MCF 10A (cell line): ENCODE results near the gene NAP1L4. TPM values are rescaled to one million over a fixed set of nuclear protein-coding genes. Genes with fewer than 3 reads are reported as not detected.

Experiments used
- BruUV-seq: library from RNA; stranded (reverse); fragments of 400-500 nt; replicated peaks from 2 replicates; lab custom pipeline; 2021; lab: Mats Ljungman, UMichigan
- CTCF ChIA-PET: fragments of 300-600 bp; sonication (Branson Sonifier 250); formaldehyde crosslinking; extraction: SDS; loops from one replicate; lab custom pipeline; 2021; ENCODE audit warnings: antibody characterized with exemption, inconsistent platforms; lab: Yijun Ruan, JAX
- POLR2A ChIA-PET: fragments of 300-600, 350-650 bp; sonication (Branson Sonifier 250); formaldehyde crosslinking; extraction: SDS; loops from one replicate; lab custom pipeline; 2020; ENCODE audit warnings: antibody characterized with exemption, inconsistent platforms; lab: Yijun Ruan, JAX
- DNase-seq: peaks from one replicate; pipeline ENCODE4 v3.0.0-alpha.2; 2018; ENCODE audit not compliant: unreplicated experiment
- H3K27ac Mint-ChIP-seq: one replicate; pipeline ENCODE4 v1.8.0; 2022; ENCODE audit warnings: mild to moderate bottlenecking, low read depth, mixed read lengths; ENCODE audit not compliant: unreplicated experiment
- H3K27me3 Mint-ChIP-seq: one replicate; pipeline ENCODE4 v1.8.0; 2022; ENCODE audit warnings: mixed read lengths; ENCODE audit not compliant: insufficient read depth, unreplicated experiment
- H3K36me3 Mint-ChIP-seq: one replicate; pipeline ENCODE4 v1.8.0; 2022; ENCODE audit warnings: mild to moderate bottlenecking, moderate library complexity, mixed read lengths; ENCODE audit not compliant: insufficient read depth, unreplicated experiment
- H3K4me1 Mint-ChIP-seq: one replicate; pipeline ENCODE4 v1.8.0; 2022; ENCODE audit warnings: mixed read lengths; ENCODE audit not compliant: insufficient read depth, unreplicated experiment
- H3K4me3 Mint-ChIP-seq: one replicate; pipeline ENCODE4 v1.8.0; 2022; ENCODE audit warnings: mild to moderate bottlenecking, moderate library complexity, mixed read lengths; ENCODE audit not compliant: unreplicated experiment
- H3K9me3 Mint-ChIP-seq: one replicate; pipeline ENCODE4 v1.8.0; 2022; ENCODE audit warnings: mixed read lengths; ENCODE audit not compliant: unreplicated experiment
- intact Hi-C: fragments of 100-400 bp; cut with micrococcal nuclease; formaldehyde crosslinking; loops from 2 replicates; pipeline ENCODE4 v1.14.1; 2022
- total RNA-seq: library from RNA; stranded (reverse); gene quantifications from 2 replicates; pipeline ENCODE4 v1.2.3, GENCODE V29; 2022
- TF ChIP-seq, protein P1 (sequence below): fragments of 200-600 bp; IDR thresholded peaks from one replicate; pipeline ENCODE4 v1.8.0; 2022; ENCODE audit warnings: antibody characterized with exemption, mild to moderate bottlenecking; ENCODE audit not compliant: unreplicated experiment

Gene NAP1L4
- total RNA-seq, 1 experiment from 2014 or later = 103 TPM

DNA sequence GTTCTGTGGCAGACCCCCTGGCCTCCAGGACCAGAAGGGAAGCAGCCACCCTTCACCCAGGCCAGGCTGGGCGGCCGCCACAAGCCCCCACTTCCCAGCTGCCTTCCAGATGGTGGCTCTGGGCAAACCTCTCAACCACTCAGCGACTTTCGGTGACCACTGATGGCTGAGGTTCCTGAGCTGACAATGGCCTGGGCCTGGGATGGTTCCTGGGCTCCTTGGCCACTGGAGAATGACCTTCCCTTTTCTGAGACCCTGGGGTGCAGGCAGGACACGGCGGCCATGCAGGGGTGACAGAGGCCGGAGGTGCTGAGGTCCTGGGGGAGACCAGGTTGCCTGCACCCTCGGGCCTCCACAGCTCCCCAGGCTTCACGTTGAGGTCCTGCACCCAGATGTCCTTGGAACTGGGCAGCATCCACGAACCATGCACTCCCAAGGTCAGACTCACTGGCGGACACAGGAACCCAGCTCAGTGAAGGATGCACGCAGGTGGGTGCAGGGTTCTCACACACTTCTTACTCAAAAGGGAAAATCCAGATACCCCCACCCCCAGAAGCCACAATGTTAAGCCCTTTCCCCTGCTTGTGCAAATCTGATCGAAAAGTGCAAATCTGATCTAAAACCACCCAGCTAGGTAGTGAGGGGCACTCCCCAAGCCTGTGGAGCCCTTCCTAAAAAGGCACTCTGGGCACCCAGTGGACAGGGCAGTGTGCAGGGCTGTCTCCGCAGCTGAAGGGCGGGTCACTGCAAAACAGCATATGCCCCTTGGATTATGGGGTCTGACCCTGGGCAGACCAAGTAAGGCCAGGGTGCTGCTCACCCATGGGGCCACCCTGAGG is 49.0 kb downstream of the NAP1L4 start:
- Mint-ChIP-seq H3K9me3 (peaks cover 9% of the 10 kb centered on the region), H3K36me3 (peaks cover 49% of the 10 kb centered on the region), H3K4me1 (no peaks in the 10 kb centered on the region), H3K27me3 (no peaks in the 10 kb centered on the region), H3K4me3 (no peak overlapping the region), H3K27ac (no peak overlapping the region)
- POLR2A ChIA-PET = interaction anchor here (0.6 to 1.9 kb wide), 7 partner anchors 9 to 149 kb away, joined by 3 to 20 read pairs (median 3); partner anchors contain the start of gene PHLDA2
- TF ChIP-seq, protein P1, sequence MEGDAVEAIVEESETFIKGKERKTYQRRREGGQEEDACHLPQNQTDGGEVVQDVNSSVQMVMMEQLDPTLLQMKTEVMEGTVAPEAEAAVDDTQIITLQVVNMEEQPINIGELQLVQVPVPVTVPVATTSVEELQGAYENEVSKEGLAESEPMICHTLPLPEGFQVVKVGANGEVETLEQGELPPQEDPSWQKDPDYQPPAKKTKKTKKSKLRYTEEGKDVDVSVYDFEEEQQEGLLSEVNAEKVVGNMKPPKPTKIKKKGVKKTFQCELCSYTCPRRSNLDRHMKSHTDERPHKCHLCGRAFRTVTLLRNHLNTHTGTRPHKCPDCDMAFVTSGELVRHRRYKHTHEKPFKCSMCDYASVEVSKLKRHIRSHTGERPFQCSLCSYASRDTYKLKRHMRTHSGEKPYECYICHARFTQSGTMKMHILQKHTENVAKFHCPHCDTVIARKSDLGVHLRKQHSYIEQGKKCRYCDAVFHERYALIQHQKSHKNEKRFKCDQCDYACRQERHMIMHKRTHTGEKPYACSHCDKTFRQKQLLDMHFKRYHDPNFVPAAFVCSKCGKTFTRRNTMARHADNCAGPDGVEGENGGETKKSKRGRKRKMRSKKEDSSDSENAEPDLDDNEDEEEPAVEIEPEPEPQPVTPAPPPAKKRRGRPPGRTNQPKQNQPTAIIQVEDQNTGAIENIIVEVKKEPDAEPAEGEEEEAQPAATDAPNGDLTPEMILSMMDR = no peak
- intact Hi-C loops = no loop called here
- BruUV-seq = no TSS peak
- DNase-seq = no peak
- CTCF ChIA-PET = interaction anchor here (0.5 to 3.0 kb wide), 7 partner anchors 12 to 831 kb away, joined by 3 to 12 read pairs (median 3); no protein-coding TSS in a partner anchor

- Mint-ChIP-seq H3K9me3 (peaks cover 15% of the 10 kb centered on the region), H3K36me3 (peaks cover 45% of the 10 kb centered on the region), H3K27me3 (no peaks in the 10 kb centered on the region), H3K27ac (no peak overlapping the region), H3K4me1 (no peaks in the 10 kb centered on the region), H3K4me3 (no peak overlapping the region)
- no TSS peak for BruUV-seq
- DNase-seq = no peak
- TF ChIP-seq, protein P1 = no peak
- intact Hi-C loops = no loop called here
- ChIA-PET POLR2A (interaction anchor here (0.8 to 1.9 kb wide), 7 partner anchors 9 to 149 kb away, joined by 3 to 20 read pairs (median 3); partner anchors contain the start of gene PHLDA2), CTCF (interaction anchor here (0.7 to 3.0 kb wide), 3 partner anchors 11 to 467 kb away, joined by 3 to 12 read pairs (median 3); no protein-coding TSS in a partner anchor)
These were observed 49.7 kb downstream of the NAP1L4 start for GRCh38 chr11:2942447-2942846.

GRCh38 chr11:2940921-2941821 is 51.0 kb downstream of the NAP1L4 start:
- Mint-ChIP-seq H3K36me3 (peaks cover 38% of the 10 kb centered on the region), H3K4me1 (no peaks in the 10 kb centered on the region), H3K4me3 (no peak overlapping the region), H3K27ac (peak overlapping the region; percentile 35), H3K27me3 (no peaks in the 10 kb centered on the region), H3K9me3 (peaks cover 19% of the 10 kb centered on the region)
- TF ChIP-seq, protein P1 = no peak
- intact Hi-C loops = no loop called here
- peak; percentile 66 for DNase-seq
- no TSS peak for BruUV-seq
- CTCF ChIA-PET = interaction anchor here (0.6 to 3.0 kb wide), 4 partner anchors 10 to 53 kb away, joined by 3 to 12 read pairs (median 5); no protein-coding TSS in a partner anchor
- POLR2A ChIA-PET = interaction anchor here (0.8 to 1.9 kb wide), 5 partner anchors 11 to 48 kb away, joined by 3 to 20 read pairs (median 4); partner anchors contain the start of gene PHLDA2
